HepG2 (cell line): ENCODE results near the gene BMP6. TPM values are rescaled to one million over a fixed set of nuclear protein-coding genes. Genes with fewer than 3 reads are reported as not detected.
"Not testable (repeated sequence)": the region's sequence is repeated elsewhere in the genome, so short reads cannot be mapped to it uniquely, and the experiment has no call there.

Experiments
- ATAC-seq: fragments of 200-7000 bp; cut with Tn5 transposase; 3 replicates; pipeline ENCODE4 v1.9.1; 2020; ENCODE audit warnings: mild to moderate bottlenecking, moderate library complexity
- BruUV-seq: library from RNA; stranded (reverse); fragments of 400-500 nt; replicated peaks from 2 replicates; lab custom pipeline; 2021; lab: Mats Ljungman, UMichigan
- CTCF ChIA-PET: fragments of 300-600 bp; formaldehyde crosslinking; extraction: SDS; loops from one replicate; lab custom pipeline; 2021; ENCODE audit warnings: low total read pairs, inconsistent platforms, low intra/inter-chr PET ratio; lab: Yijun Ruan, JAX
- POLR2A ChIA-PET: fragments of 350-600 bp; sonication (Branson Sonifier 250); formaldehyde crosslinking; loops from one replicate; lab custom pipeline; 2020; ENCODE audit warnings: antibody characterized with exemption, inconsistent platforms; lab: Yijun Ruan, JAX
- DNase-seq: peaks from one replicate; pipeline ENCODE4 v3.0.0-alpha.2; 2015; ENCODE audit warnings: low spot score
- FAIRE-seq: peaks from 3 replicates; lab custom pipeline; 2011; peaks lifted over from hg19 to GRCh38; lab: Jason Lieb, UNC
- H2AFZ ChIP-seq: one replicate; pipeline ENCODE4 v1.6.1; 2011; ENCODE audit warnings: low read length, inconsistent platforms
- H3K27ac ChIP-seq: fragments of 300-600 bp; 3 replicates; pipeline ENCODE4 v1.8.0; 2011; ENCODE audit warnings: mixed run types, mild to moderate bottlenecking, mixed read lengths, low read length, inconsistent platforms; ENCODE audit not compliant: insufficient read depth; ENCODE audit errors: extremely low read length
- H3K27me3 ChIP-seq, 2 experiments: fragments of 200-600 bp in 1 of 2; 2 replicates in 1 of 2; 3 replicates in 1 of 2; pipeline versions ENCODE4 v1.6.0 to v1.8.0; 2011; ENCODE audit warnings: low read length in 2 of 2, mild to moderate bottlenecking in 2 of 2, moderate library complexity in 2 of 2, inconsistent platforms in 1 of 2; ENCODE audit not compliant: insufficient read depth in 2 of 2, control insufficient read depth in 1 of 2
- H3K36me3 ChIP-seq, 2 experiments: fragments of 200-600 bp in 1 of 2; replicated peaks in 1 of 2; 2 replicates in 1 of 2; 3 replicates in 1 of 2; pipeline versions ENCODE4 v1.5.1 to v1.8.0; 2011; ENCODE audit warnings: low read length in 2 of 2, inconsistent platforms in 1 of 2; ENCODE audit not compliant: insufficient read depth in 2 of 2, control insufficient read depth in 1 of 2
- H3K4me1 ChIP-seq: 2 replicates; pipeline ENCODE4 v1.5.1; 2012; ENCODE audit warnings: low read length, inconsistent platforms; ENCODE audit not compliant: insufficient read depth
- H3K4me2 ChIP-seq: 2 replicates; pipeline ENCODE4 v1.6.0; 2011; ENCODE audit warnings: low read depth, low read length, inconsistent platforms
- H3K4me3 ChIP-seq, 3 experiments: fragments of 200-600 bp in 1 of 3; sonication (generic), shearing (Covaris generic) in 1 of 3; replicated peaks in 1 of 3; 2 replicates each; pipeline ENCODE4 v1.5.1; 2011 to 2016; ENCODE audit warnings: low read length in 3 of 3, inconsistent platforms in 2 of 3, low read depth in 2 of 3, mild to moderate bottlenecking in 2 of 3, control low read depth in 1 of 3, mixed read lengths in 1 of 3; ENCODE audit not compliant: insufficient read depth in 1 of 3
- H3K79me2 ChIP-seq: one replicate; pipeline ENCODE4 v1.6.1; 2011; ENCODE audit warnings: low read length, inconsistent platforms; ENCODE audit not compliant: insufficient read depth
- H3K9ac ChIP-seq: 2 replicates; pipeline ENCODE4 v1.6.0; 2011; ENCODE audit warnings: mild to moderate bottlenecking, low read depth, low read length, inconsistent platforms; ENCODE audit not compliant: insufficient read depth
- H3K9me3 ChIP-seq: 2 replicates; pipeline ENCODE4 v1.5.1; 2012; ENCODE audit warnings: mild to moderate bottlenecking, low read length
- H4K20me1 ChIP-seq: 2 replicates; pipeline ENCODE4 v1.6.0; 2011; ENCODE audit warnings: inconsistent platforms, mild to moderate bottlenecking, low read length, moderate library complexity; ENCODE audit not compliant: insufficient read depth
- NONO ChIP-seq, 2 experiments: fragments of 450-650 bp in 1 of 2; sonication (generic) in 1 of 2; formaldehyde crosslinking in 1 of 2; IDR thresholded peaks in 1 of 2; conservative IDR thresholded peaks in 1 of 2; 2 replicates each; pipeline versions ENCODE4 v1.6.1 to v1.8.0; 2017 to 2022; ENCODE audit warnings: mild to moderate bottlenecking in 1 of 2, missing genetic modification reagents in 1 of 2, moderate library complexity in 1 of 2
- POLR2A ChIP-seq, 2 experiments: IDR thresholded peaks; 2 replicates each; pipeline ENCODE4 v1.6.1; 2011; ENCODE audit warnings: low read depth in 2 of 2, low read length in 2 of 2, mild to moderate bottlenecking in 1 of 2, moderate library complexity in 1 of 2; ENCODE audit not compliant: insufficient read depth in 1 of 2
- POLR2AphosphoS2 ChIP-seq: IDR thresholded peaks from 2 replicates; pipeline ENCODE4 v1.6.1; 2011; ENCODE audit warnings: low read depth, low read length, improper control_type of control experiment
- RNF2 ChIP-seq: fragments of 450-650 bp; conservative IDR thresholded peaks from 2 replicates; pipeline ENCODE4 v1.6.1; 2016; ENCODE audit warnings: low read depth
- ZNF281 ChIP-seq: sonication (generic); formaldehyde crosslinking; IDR thresholded peaks from 2 replicates; pipeline ENCODE4 v1.4.0; 2020; ENCODE audit warnings: missing genetic modification reagents, borderline replicate concordance
- WGBS: methylation state at CpG from one replicate; pipeline ENCODE4 v1.1.6; 2017; ENCODE audit warnings: low lambda C conversion rate; 5-methylcytosine and 5-hydroxymethylcytosine counted together
- in situ Hi-C: cut with HindIII; loops from 2 replicates; pipeline ENCODE4 v1.10.0; 2017; ENCODE audit warnings: low pct_unique_long_range_greater_than_20kb; ENCODE audit not compliant: extremely low pct_ligation_motif_present
- intact Hi-C: fragments of 100-400 bp; cut with micrococcal nuclease; formaldehyde crosslinking; loops from one replicate; pipeline ENCODE4 v1.10.0; 2022; ENCODE audit not compliant: unreplicated experiment
- polyA plus RNA-seq, 8 experiments: library from polyadenylated mRNA; depleted of rRNA in 3 of 8; stranded (reverse) in 7 of 8; unstranded in 1 of 8; fragments of >200 nt; fragmentation: Illumina TruSeq in 4 of 8; extraction: Trizol in 4 of 8; gene quantifications; 2 replicates each; pipeline versions ENCODE4 v1.2.1 to v1.2.3, GENCODE V29; 2011 to 2016; ENCODE audit warnings: low read depth in 4 of 8, missing spikeins in 1 of 8, mixed read lengths in 1 of 8; ENCODE audit not compliant: insufficient read depth in 1 of 8
- total RNA-seq, 5 experiments: library from RNA; depleted of rRNA; stranded (reverse); fragments of >200 nt; fragmentation: Illumina TruSeq; extraction: Trizol; gene quantifications; 2 replicates each; pipeline ENCODE4 v1.2.3, GENCODE V29; 2016; ENCODE audit warnings: low read depth in 1 of 5

The BMP6 gene
- total and polyA plus RNA-seq, 2 of the 13 experiments (the other 11 are each of a cell fraction or from before 2014, with no cell fraction given): 0.09 to 0.18 TPM

GRCh38 chr6:7892367-7892766, 166.5 kb downstream of the BMP6 start:
- H3K4me3 ChIP-seq, H3K9ac ChIP-seq, DNase-seq, H2AFZ ChIP-seq, FAIRE-seq, in situ Hi-C loops, H3K27me3 ChIP-seq, H3K9me3 ChIP-seq, H3K79me2 ChIP-seq, H3K4me2 ChIP-seq, intact Hi-C loops, CTCF ChIA-PET, H3K27ac ChIP-seq, H3K4me1 ChIP-seq, ATAC-seq, POLR2A ChIA-PET: not testable (repeated sequence)
- H4K20me1 ChIP-seq: peaks cover 13% of the 10 kb centered on the region
- WGBS: 100% methylated on average over 4 of the region's 4 CpGs
- BruUV-seq: TSS peak; percentile 12
- peaks cover 72 to 99% of the 10 kb centered on the region in 2 experiments for H3K36me3 ChIP-seq
- TF ChIP-seq POLR2AphosphoS2: 0 out of 2 replicates have a peak, but pooled peaks have one; percentile 63

GRCh38 chr6:7893342-7893741, 167.4 kb downstream of the BMP6 start:
- FAIRE-seq: no peak

More at GRCh38 chr6:7893342-7893741, 167.4 kb downstream of the BMP6 start:
- Histone ChIP-seq H3K27me3 (no peaks in the 10 kb centered on the region), H3K79me2 (peaks cover 1% of the 10 kb centered on the region)
- no TSS peak for BruUV-seq
- in situ Hi-C loops: no loop called here
- TF ChIP-seq ZNF281 (CRISPR knock-in tag) (0 out of 2 replicates have a peak, but pooled peaks have one; percentile 24), NONO (IDR thresholded peaks at IDR 0.05) (no peak), NONO (CRISPR knock-in tag; conservative IDR thresholded peaks at IDR 0.05) (no peak), POLR2A (IDR thresholded peaks at IDR 0.05; ENCODE audit: insufficient read depth in 1 of 2, low read depth in 2 of 2, low read length in 2 of 2) (peak in 1 of 2 experiments; percentile 40; a peak in 1 of 4 replicates), RNF2 (no peak)
- TF ChIP-seq, all 625 proteins: peak for 2
- DNase-seq: no peak
- Histone ChIP-seq H3K4me3 (no peak overlapping the region), H3K9ac (no peak overlapping the region), H3K4me2 (no peak overlapping the region), H3K9me3 (no peaks in the 10 kb centered on the region), H3K27ac (no peak overlapping the region), H4K20me1 (peaks cover 13% of the 10 kb centered on the region), H3K4me1 (no peaks in the 10 kb centered on the region), H2AFZ (no peak overlapping the region), H3K36me3 (peaks cover 70 to 99% of the 10 kb centered on the region in 2 experiments)
- WGBS: 97% methylated on average over 12 of the region's 12 CpGs
- intact Hi-C loops: no loop called here
- CTCF ChIA-PET: no interaction called here
- ATAC-seq: no peak
- POLR2A ChIA-PET: no interaction called here
